ENCODE data around the gene DCAF10. TPM values are rescaled to one million over a fixed set of nuclear protein-coding genes. Genes with fewer than 3 reads are reported as not detected.

The DCAF10 gene
- total and polyA plus RNA-seq, 2 of the 13 experiments (the other 11 are each of a cell fraction or from before 2014, with no cell fraction given): 9.2 to 20.3 TPM

GRCh38 chr9:37800631-37801286 lies at the start of gene DCAF10 (continued):
- TF ChIP-seq, protein P1, sequence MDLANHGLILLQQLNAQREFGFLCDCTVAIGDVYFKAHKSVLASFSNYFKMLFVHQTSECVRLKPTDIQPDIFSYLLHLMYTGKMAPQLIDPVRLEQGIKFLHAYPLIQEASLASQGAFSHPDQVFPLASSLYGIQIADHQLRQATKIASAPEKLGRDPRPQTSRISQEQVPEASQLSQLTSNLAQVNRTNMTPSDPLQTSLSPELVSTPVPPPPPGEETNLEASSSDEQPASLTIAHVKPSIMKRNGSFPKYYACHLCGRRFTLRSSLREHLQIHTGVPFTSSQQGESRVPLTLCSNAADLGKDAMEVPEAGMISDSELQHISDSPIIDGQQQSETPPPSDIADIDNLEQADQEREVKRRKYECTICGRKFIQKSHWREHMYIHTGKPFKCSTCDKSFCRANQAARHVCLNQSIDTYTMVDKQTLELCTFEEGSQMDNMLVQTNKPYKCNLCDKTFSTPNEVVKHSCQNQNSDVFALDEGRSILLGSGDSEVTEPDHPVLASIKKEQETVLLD (CRISPR knock-in tag; IDR thresholded peaks at IDR 0.05; ENCODE audit: low read depth): peak; percentile 95
- peak; percentile 40; the same call in 1 of the 2 replicates for TF ChIP-seq NCOR1 (IDR thresholded peaks at IDR 0.05; ENCODE audit: borderline replicate concordance, low read length)
- TF ChIP-seq JARID2 (CRISPR knock-in tag; IDR thresholded peaks at IDR 0.05; ENCODE audit: insufficient replicate concordance): no peak
- TF ChIP-seq MED1 (CRISPR knock-in tag; IDR thresholded peaks at IDR 0.05): peak; percentile 79
- no peak; the same call in 1 of the 2 replicates for TF ChIP-seq MAFG (CRISPR knock-in tag; IDR thresholded peaks at IDR 0.05)
- no peak for TF ChIP-seq XBP1 (CRISPR knock-in tag; IDR thresholded peaks at IDR 0.05)
- TF ChIP-seq TFDP2 (CRISPR knock-in tag; IDR thresholded peaks at IDR 0.05): peak; percentile 90
- peak; percentile 91 for TF ChIP-seq NR2C2 (CRISPR knock-in tag; IDR thresholded peaks at IDR 0.05; ENCODE audit: borderline replicate concordance)
- peak; percentile 95 for TF ChIP-seq MIER3 (CRISPR knock-in tag; IDR thresholded peaks at IDR 0.05; ENCODE audit: borderline replicate concordance)
- TF ChIP-seq CHD4 (IDR thresholded peaks at IDR 0.05; ENCODE audit: borderline replicate concordance, low read length): no peak
- no peak for TF ChIP-seq ZNF737 (CRISPR knock-in tag; IDR thresholded peaks at IDR 0.05; ENCODE audit: borderline replicate concordance)
- no peak for TF ChIP-seq TEAD2 (CRISPR knock-in tag; IDR thresholded peaks at IDR 0.05)
- peak; percentile 86 for TF ChIP-seq ZNF430 (CRISPR knock-in tag; IDR thresholded peaks at IDR 0.05)
- TF ChIP-seq FOSL1 (CRISPR knock-in tag; IDR thresholded peaks at IDR 0.05; ENCODE audit: borderline replicate concordance): no peak
- TF ChIP-seq ZNF451 (CRISPR knock-in tag; IDR thresholded peaks at IDR 0.05): peak; percentile 94; the same call in 1 of the 2 replicates
- peak; percentile 90 for TF ChIP-seq ETV5 (CRISPR knock-in tag; IDR thresholded peaks at IDR 0.05; ENCODE audit: borderline replicate concordance)
- no peak for TF ChIP-seq DBP (CRISPR knock-in tag; IDR thresholded peaks at IDR 0.05; ENCODE audit: not compliant biosample characterization)
- peak; percentile 95; the same call in 1 of the 2 replicates for TF ChIP-seq ZNF136 (CRISPR knock-in tag; IDR thresholded peaks at IDR 0.05; ENCODE audit: low read depth)
- TF ChIP-seq GZF1 (CRISPR knock-in tag; IDR thresholded peaks at IDR 0.05): peak; percentile 88

Data from HepG2 (cell line).